K562 (cell line): ENCODE data around the gene CPLX3. TPM values are rescaled to one million over a fixed set of nuclear protein-coding genes. Genes with fewer than 3 reads are reported as not detected.

Source experiments
- ATAC-seq: fragments of 200-7000 bp; cut with Tn5 transposase; 3 replicates; pipeline ENCODE4 v1.9.1; 2020; ENCODE audit warnings: moderate library complexity
- BruUV-seq: library from RNA; stranded (reverse); fragments of 400-500 nt; replicated peaks from 2 replicates; lab custom pipeline; 2021; lab: Mats Ljungman, UMichigan
- CTCF ChIA-PET: fragments of 300-600 bp; formaldehyde crosslinking; extraction: SDS; loops from one replicate; lab custom pipeline; 2021; ENCODE audit warnings: low intra/inter-chr PET ratio; lab: Yijun Ruan, JAX
- POLR2A ChIA-PET: fragments of 300-600, 350-650 bp; sonication (Branson Sonifier 250); formaldehyde crosslinking; extraction: SDS; loops from one replicate; lab custom pipeline; 2021; ENCODE audit warnings: antibody characterized with exemption, inconsistent platforms; lab: Yijun Ruan, JAX
- DNase-seq, 4 experiments: peaks; one replicate each; pipeline versions ENCODE4 v3.0.0 to v3.0.0-alpha.2; 2011 to 2018; ENCODE audit warnings: low spot score in 3 of 4, mixed read lengths in 3 of 4; ENCODE audit errors: extremely low read depth in 1 of 4
- FAIRE-seq: peaks from 2 replicates; lab custom pipeline; 2011; peaks lifted over from hg19 to GRCh38; lab: Jason Lieb, UNC
- H2AFZ ChIP-seq: 2 replicates; pipeline ENCODE4 v1.6.0; 2011; ENCODE audit warnings: low read depth, low read length, control low read depth, inconsistent platforms
- H3K27ac ChIP-seq: fragments of 200-600 bp; 3 replicates; pipeline ENCODE4 v1.8.0; 2011; ENCODE audit warnings: low read depth, mild to moderate bottlenecking, control low read depth, inconsistent platforms, low read length, moderate library complexity, mixed read lengths; ENCODE audit errors: extremely low read depth
- H3K27me3 ChIP-seq, 2 experiments: fragments of 300-600 bp in 1 of 2; 2 replicates in 1 of 2; 3 replicates in 1 of 2; pipeline versions ENCODE4 v1.6.0 to v1.8.0; 2011; ENCODE audit warnings: inconsistent platforms in 2 of 2, low read length in 2 of 2, mild to moderate bottlenecking in 1 of 2, mixed read lengths in 1 of 2, moderate library complexity in 1 of 2; ENCODE audit not compliant: control insufficient read depth in 2 of 2, insufficient read depth in 2 of 2
- H3K36me3 ChIP-seq: fragments of 300-600 bp; 3 replicates; pipeline ENCODE4 v1.8.0; 2011; ENCODE audit warnings: mild to moderate bottlenecking, low read length, inconsistent platforms; ENCODE audit not compliant: control insufficient read depth, insufficient read depth
- H3K4me1 ChIP-seq, 2 experiments: fragments of 200-600 bp in 1 of 2; replicated peaks in 1 of 2; 2 replicates in 1 of 2; 3 replicates in 1 of 2; pipeline versions ENCODE4 v1.5.1 to v1.8.0; 2011; ENCODE audit warnings: inconsistent platforms in 2 of 2, low read length in 2 of 2, mild to moderate bottlenecking in 1 of 2, mixed read lengths in 1 of 2, moderate library complexity in 1 of 2; ENCODE audit not compliant: control insufficient read depth in 2 of 2, insufficient read depth in 2 of 2
- H3K4me2 ChIP-seq: 2 replicates; pipeline ENCODE4 v1.6.1; 2011; ENCODE audit warnings: low read length, control low read depth, inconsistent platforms, mixed read lengths; ENCODE audit not compliant: insufficient read depth
- H3K4me3 ChIP-seq: fragments of 200-600 bp; sonication (generic), shearing (Covaris generic); 2 replicates; pipeline ENCODE4 v1.5.1; 2016; ENCODE audit warnings: control low read depth, inconsistent platforms
- H3K79me2 ChIP-seq: fragments of 200-600 bp; 3 replicates; pipeline ENCODE4 v1.8.0; 2011; ENCODE audit warnings: low read length, inconsistent platforms; ENCODE audit not compliant: control insufficient read depth, insufficient read depth
- H3K9ac ChIP-seq, 2 experiments: 2 replicates each; pipeline versions ENCODE4 v1.6.0 to v1.6.1; 2011; ENCODE audit warnings: low read depth in 2 of 2, low read length in 2 of 2, control low read depth in 1 of 2, inconsistent platforms in 1 of 2, mild to moderate bottlenecking in 1 of 2, mixed read lengths in 1 of 2; ENCODE audit not compliant: insufficient read depth in 1 of 2
- H3K9me1 ChIP-seq: one replicate; pipeline ENCODE4 v1.6.0; 2011; ENCODE audit warnings: inconsistent platforms, mild to moderate bottlenecking, low read length, moderate library complexity; ENCODE audit not compliant: control insufficient read depth, insufficient read depth
- H3K9me3 ChIP-seq: replicated peaks from 2 replicates; pipeline ENCODE4 v1.5.1; 2011; ENCODE audit warnings: low read depth, low read length, inconsistent platforms; ENCODE audit not compliant: control insufficient read depth, insufficient read depth
- H4K20me1 ChIP-seq: replicated peaks from 2 replicates; pipeline ENCODE4 v1.6.1; 2011; ENCODE audit warnings: low read length, inconsistent platforms, mixed read lengths; ENCODE audit not compliant: control insufficient read depth, insufficient read depth
- ETV5 ChIP-seq: sonication (generic); formaldehyde crosslinking; IDR thresholded peaks from 2 replicates; pipeline ENCODE4 v1.4.0; 2020; ENCODE audit warnings: low read depth, mild to moderate bottlenecking, missing genetic modification reagents
- GABPA ChIP-seq: fragments of 200-800 bp; sonication (Bioruptor generic); conservative IDR thresholded peaks from 2 replicates; pipeline ENCODE4 v1.6.1; 2016; ENCODE audit warnings: low read depth, missing genetic modification characterization, missing compliant biosample characterization
- GTF3C2 ChIP-seq: IDR thresholded peaks from 3 replicates; pipeline ENCODE4 v1.6.1; 2011; ENCODE audit warnings: borderline replicate concordance, mild to moderate bottlenecking, moderate library complexity; ENCODE audit not compliant: insufficient read length; ENCODE audit errors: extremely low read depth
- KAT8 ChIP-seq: fragments of 450-650 bp; IDR thresholded peaks from 2 replicates; pipeline ENCODE4 v1.6.1; 2016; ENCODE audit warnings: low read depth, mild to moderate bottlenecking
- MAFG ChIP-seq: fragments of 450-650 bp; conservative IDR thresholded peaks from 2 replicates; pipeline ENCODE4 v1.6.1; 2016; ENCODE audit warnings: missing genetic modification characterization, missing compliant biosample characterization
- SLC30A9 ChIP-seq: fragments of 250-450 bp; sonication (Bioruptor Pico); IDR thresholded peaks from 2 replicates; pipeline ENCODE4 v1.8.0; 2022; ENCODE audit warnings: mild to moderate bottlenecking, moderate library complexity
- TCF7 ChIP-seq: sonication (generic); IDR thresholded peaks from 2 replicates; pipeline ENCODE4 v1.6.1; 2016; ENCODE audit warnings: antibody characterized with exemption, borderline replicate concordance
- ZBTB17 ChIP-seq: fragments of 450-650 bp; formaldehyde crosslinking; IDR thresholded peaks from 2 replicates; pipeline ENCODE4 v1.4.0; 2020; ENCODE audit warnings: mild to moderate bottlenecking
- ZKSCAN8 ChIP-seq: fragments of 200-800 bp; sonication (Bioruptor generic); IDR thresholded peaks from 2 replicates; pipeline ENCODE4 v1.6.1; 2016; ENCODE audit warnings: missing genetic modification characterization, missing compliant biosample characterization
- ZNF780A ChIP-seq: fragments of 250-450 bp; sonication (Bioruptor Pico); IDR thresholded peaks from 2 replicates; pipeline ENCODE4 v1.5.0; 2021; ENCODE audit warnings: mild to moderate bottlenecking
- WGBS: fragments of 100-300 bp; shearing (Covaris generic); methylation state at CpG from one replicate; pipeline ENCODE4 v1.1.6; 2016; ENCODE audit warnings: low coverage, mixed read lengths; ENCODE audit not compliant: insufficient coverage; ENCODE audit errors: missing lambda C conversion rate; 5-methylcytosine and 5-hydroxymethylcytosine counted together
- in situ Hi-C: fragments of 300-500 bp; cut with MboI; formaldehyde crosslinking; loops from 4 replicates; pipeline ENCODE4 v1.15.0; 2018; ENCODE audit warnings: inconsistent platforms, mixed read lengths
- intact Hi-C: fragments of 100-400 bp; cut with micrococcal nuclease; formaldehyde crosslinking; loops from 2 replicates; pipeline ENCODE4 v1.14.2; 2022
- polyA plus RNA-seq, 8 experiments: library from polyadenylated mRNA; depleted of rRNA in 4 of 8; stranded (reverse) in 5 of 8; unstranded in 3 of 8; fragments of >200 nt; fragmentation: Nextera tagmentation in 2 of 8; fragmentation: Illumina TruSeq in 1 of 8; extraction: Ambion mirVana in 2 of 8; extraction: Trizol in 1 of 8; gene quantifications; 2 replicates each; pipeline versions ENCODE4 v1.2.1 to v1.2.3, GENCODE V29; 2011 to 2014; ENCODE audit warnings: inconsistent platforms in 1 of 8, missing spikeins in 1 of 8
- total RNA-seq, 7 experiments: library from RNA; depleted of rRNA in 6 of 7; stranded (reverse); fragments of >200 nt in 6 of 7; fragmentation: Illumina TruSeq in 2 of 7; extraction: Trizol in 2 of 7; gene quantifications; 2 replicates each; pipeline versions ENCODE4 v1.2.1 to v1.2.3, GENCODE V29; 2011 to 2021; ENCODE audit warnings: low replicate concordance in 1 of 7
- TF ChIP-seq, protein P1 (sequence below): fragments of 250-450 bp; sonication (Bioruptor Pico); IDR thresholded peaks from 2 replicates; pipeline ENCODE4 v1.4.0; 2020

CPLX3 gene
- total and polyA plus RNA-seq, 9 of the 15 experiments (the other 6 are each of a cell fraction or from before 2014, with no cell fraction given) = not detected

- peaks cover 65% of the 10 kb centered on the region; the same call in 2 of the 3 replicates for H3K36me3 ChIP-seq
- no peak for FAIRE-seq
These were observed 25.8 kb upstream of the CPLX3 start for GRCh38 chr15:74800559-74801094.

More at GRCh38 chr15:74800559-74801094, 25.8 kb upstream of the CPLX3 start:
- no peak overlapping the region for H2AFZ ChIP-seq
- ATAC-seq = no peak
- H3K79me2 ChIP-seq = no peaks in the 10 kb centered on the region; the same call in 2 of the 3 replicates
- intact Hi-C loops = loop anchor here (1.0 kb wide), 2 partner anchors 29 to 150 kb away; no protein-coding TSS in a partner anchor
- no TSS peak for BruUV-seq
- no peak overlapping the region for H3K27ac ChIP-seq
- WGBS = 93% methylated on average over 14 of the region's 20 CpGs
- no peak overlapping the region for H3K9ac ChIP-seq
- ChIA-PET CTCF (interaction anchor here (0.6 to 2.3 kb wide), 6 partner anchors 13 to 427 kb away, joined by 3 to 41 read pairs (median 4); no protein-coding TSS in a partner anchor), POLR2A (interaction anchor here (0.6 to 0.7 kb wide), 2 partner anchors 9 to 333 kb away, joined by 3 read pairs; no protein-coding TSS in a partner anchor)
- H4K20me1 ChIP-seq = peaks cover 14% of the 10 kb centered on the region
- peaks cover 0 to 43% of the 10 kb centered on the region in 2 experiments; a peak in 3 of 5 replicates for H3K4me1 ChIP-seq
- in situ Hi-C loops = no loop called here
- TF ChIP-seq TCF7 (no peak), GTF3C2 (no peak), ZKSCAN8 (no peak), MAFG (tag) (no peak), ETV5 (CRISPR knock-in tag) (no peak), SLC30A9 (no peak), GABPA (tag) (no peak), ZNF780A (CRISPR knock-in tag) (no peak), ZBTB17 (CRISPR knock-in tag) (no peak), KAT8 (no peak)
- TF ChIP-seq, protein P1, sequence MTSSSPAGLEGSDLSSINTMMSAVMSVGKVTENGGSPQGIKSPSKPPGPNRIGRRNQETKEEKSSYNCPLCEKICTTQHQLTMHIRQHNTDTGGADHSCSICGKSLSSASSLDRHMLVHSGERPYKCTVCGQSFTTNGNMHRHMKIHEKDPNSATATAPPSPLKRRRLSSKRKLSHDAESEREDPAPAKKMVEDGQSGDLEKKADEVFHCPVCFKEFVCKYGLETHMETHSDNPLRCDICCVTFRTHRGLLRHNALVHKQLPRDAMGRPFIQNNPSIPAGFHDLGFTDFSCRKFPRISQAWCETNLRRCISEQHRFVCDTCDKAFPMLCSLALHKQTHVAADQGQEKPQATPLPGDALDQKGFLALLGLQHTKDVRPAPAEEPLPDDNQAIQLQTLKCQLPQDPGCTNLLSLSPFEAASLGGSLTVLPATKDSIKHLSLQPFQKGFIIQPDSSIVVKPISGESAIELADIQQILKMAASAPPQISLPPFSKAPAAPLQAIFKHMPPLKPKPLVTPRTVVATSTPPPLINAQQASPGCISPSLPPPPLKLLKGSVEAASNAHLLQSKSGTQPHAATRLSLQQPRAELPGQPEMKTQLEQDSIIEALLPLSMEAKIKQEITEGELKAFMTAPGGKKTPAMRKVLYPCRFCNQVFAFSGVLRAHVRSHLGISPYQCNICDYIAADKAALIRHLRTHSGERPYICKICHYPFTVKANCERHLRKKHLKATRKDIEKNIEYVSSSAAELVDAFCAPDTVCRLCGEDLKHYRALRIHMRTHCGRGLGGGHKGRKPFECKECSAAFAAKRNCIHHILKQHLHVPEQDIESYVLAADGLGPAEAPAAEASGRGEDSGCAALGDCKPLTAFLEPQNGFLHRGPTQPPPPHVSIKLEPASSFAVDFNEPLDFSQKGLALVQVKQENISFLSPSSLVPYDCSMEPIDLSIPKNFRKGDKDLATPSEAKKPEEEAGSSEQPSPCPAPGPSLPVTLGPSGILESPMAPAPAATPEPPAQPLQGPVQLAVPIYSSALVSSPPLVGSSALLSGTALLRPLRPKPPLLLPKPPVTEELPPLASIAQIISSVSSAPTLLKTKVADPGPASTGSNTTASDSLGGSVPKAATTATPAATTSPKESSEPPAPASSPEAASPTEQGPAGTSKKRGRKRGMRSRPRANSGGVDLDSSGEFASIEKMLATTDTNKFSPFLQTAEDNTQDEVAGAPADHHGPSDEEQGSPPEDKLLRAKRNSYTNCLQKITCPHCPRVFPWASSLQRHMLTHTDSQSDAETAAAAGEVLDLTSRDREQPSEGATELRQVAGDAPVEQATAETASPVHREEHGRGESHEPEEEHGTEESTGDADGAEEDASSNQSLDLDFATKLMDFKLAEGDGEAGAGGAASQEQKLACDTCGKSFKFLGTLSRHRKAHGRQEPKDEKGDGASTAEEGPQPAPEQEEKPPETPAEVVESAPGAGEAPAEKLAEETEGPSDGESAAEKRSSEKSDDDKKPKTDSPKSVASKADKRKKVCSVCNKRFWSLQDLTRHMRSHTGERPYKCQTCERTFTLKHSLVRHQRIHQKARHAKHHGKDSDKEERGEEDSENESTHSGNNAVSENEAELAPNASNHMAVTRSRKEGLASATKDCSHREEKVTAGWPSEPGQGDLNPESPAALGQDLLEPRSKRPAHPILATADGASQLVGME (CRISPR knock-in tag) = no peak
- peaks cover 10% of the 10 kb centered on the region for H3K9me1 ChIP-seq
- H3K9me3 ChIP-seq = no peaks in the 10 kb centered on the region
- no peak for DNase-seq
- no peaks in the 10 kb centered on the region for H3K27me3 ChIP-seq
- no peak overlapping the region for H3K4me2 ChIP-seq
- no peak overlapping the region for H3K4me3 ChIP-seq
